Liver (tissue), 9 donors: ENCODE measurements around the gene APOBEC3A. TPM values are rescaled to one million over a fixed set of nuclear protein-coding genes. Genes with fewer than 3 reads are reported as not detected.

ENCODE experiments used
- DNase-seq: peaks from one replicate; pipeline ENCODE4 v3.0.0-alpha.2; 2017; ENCODE audit warnings: low spot score
- H3K27ac ChIP-seq, 2 donors: one replicate each; pipeline ENCODE4 v1.7.0; 2013; ENCODE audit warnings: inconsistent platforms in 2 of 2, low read length in 2 of 2, control low read depth in 1 of 2, low read depth in 1 of 2, mild to moderate bottlenecking in 1 of 2
- H3K27me3 ChIP-seq, 4 donors: one replicate each; pipeline versions ENCODE4 v1.6.1 to v1.7.0; 2013; ENCODE audit warnings: low read length in 3 of 4, inconsistent platforms in 1 of 4, mild to moderate bottlenecking in 1 of 4, moderate library complexity in 1 of 4; ENCODE audit not compliant: control insufficient read depth in 4 of 4, insufficient read depth in 4 of 4
- H3K36me3 ChIP-seq, 4 donors: one replicate each; pipeline versions ENCODE4 v1.6.1 to v1.7.0; 2013; ENCODE audit warnings: low read length in 3 of 4, mild to moderate bottlenecking in 3 of 4, low read depth in 1 of 4, moderate library complexity in 1 of 4; ENCODE audit not compliant: control insufficient read depth in 4 of 4, insufficient read depth in 3 of 4
- H3K4me1 ChIP-seq, 4 donors: one replicate each; pipeline versions ENCODE4 v1.6.1 to v1.7.0; 2013; ENCODE audit warnings: low read length in 3 of 4, mild to moderate bottlenecking in 3 of 4, moderate library complexity in 1 of 4; ENCODE audit not compliant: control insufficient read depth in 4 of 4, insufficient read depth in 4 of 4
- H3K4me3 ChIP-seq, 3 donors: one replicate each; pipeline versions ENCODE4 v1.6.1 to v1.7.0; 2013; ENCODE audit warnings: low read length in 3 of 3, control low read depth in 1 of 3, low read depth in 1 of 3, mild to moderate bottlenecking in 1 of 3
- H3K9ac ChIP-seq, 2 donors: one replicate each; pipeline ENCODE4 v1.7.0; 2013; ENCODE audit warnings: low read length in 2 of 2, mild to moderate bottlenecking in 2 of 2, moderate library complexity in 2 of 2, control low read depth in 1 of 2, low read depth in 1 of 2
- H3K9me3 ChIP-seq, 4 donors: one replicate each; pipeline versions ENCODE4 v1.6.1 to v1.7.0; 2013; ENCODE audit warnings: low read length in 3 of 4; ENCODE audit not compliant: control insufficient read depth in 4 of 4
- EGR1 ChIP-seq, 2 donors: IDR thresholded peaks; 2 replicates each; pipeline ENCODE4 v1.6.1; 2016 to 2018; ENCODE audit warnings: antibody characterized with exemption in 2 of 2, low read depth in 2 of 2
- GABPA ChIP-seq, 2 donors: IDR thresholded peaks in 1 of 2; conservative IDR thresholded peaks in 1 of 2; 2 replicates each; pipeline ENCODE4 v1.6.1; 2016; ENCODE audit warnings: antibody characterized with exemption in 2 of 2, mild to moderate bottlenecking in 1 of 2, moderate library complexity in 1 of 2
- HNF4A ChIP-seq, 2 donors: conservative IDR thresholded peaks; 2 replicates each; pipeline ENCODE4 v1.6.1; 2016; ENCODE audit warnings: antibody characterized with exemption in 2 of 2, mild to moderate bottlenecking in 2 of 2
- HNF4G ChIP-seq: IDR thresholded peaks from 2 replicates; pipeline ENCODE4 v1.6.1; 2016; ENCODE audit warnings: antibody characterized with exemption
- JUND ChIP-seq, 2 donors: IDR thresholded peaks; 2 replicates each; pipeline ENCODE4 v1.6.1; 2016; ENCODE audit warnings: antibody characterized with exemption in 2 of 2
- NR2F2 ChIP-seq: IDR thresholded peaks from 2 replicates; pipeline ENCODE4 v1.6.1; 2016; ENCODE audit warnings: antibody characterized with exemption
- RAD21 ChIP-seq, 2 donors: IDR thresholded peaks; 2 replicates each; pipeline ENCODE4 v1.6.1; 2016; ENCODE audit warnings: antibody characterized with exemption in 2 of 2, mild to moderate bottlenecking in 2 of 2
- REST ChIP-seq: IDR thresholded peaks from 2 replicates; pipeline ENCODE4 v1.6.1; 2016; ENCODE audit warnings: antibody characterized with exemption, mild to moderate bottlenecking
- SP1 ChIP-seq: IDR thresholded peaks from 2 replicates; pipeline ENCODE4 v1.6.1; 2018; ENCODE audit warnings: antibody characterized with exemption, mild to moderate bottlenecking
- TAF1 ChIP-seq: conservative IDR thresholded peaks from 2 replicates; pipeline ENCODE4 v1.6.1; 2016; ENCODE audit warnings: antibody characterized with exemption, mild to moderate bottlenecking
- YY1 ChIP-seq: IDR thresholded peaks from 2 replicates; pipeline ENCODE4 v1.6.1; 2016; ENCODE audit warnings: antibody characterized with exemption, mild to moderate bottlenecking
- WGBS: extraction: QIAGEN DNeasy Blood & Tissue Kit; methylation state at CpG from one replicate; pipeline ENCODE4 v1.1.7; 2013; 5-methylcytosine and 5-hydroxymethylcytosine counted together
- polyA plus RNA-seq, 2 donors: library from polyadenylated mRNA; stranded (reverse) in 1 of 2; unstranded in 1 of 2; fragments of 200-250 nt in 1 of 2; fragments of >200 nt in 1 of 2; fragmentation: Nextera tagmentation in 1 of 2; extraction: Ambion mirVana in 1 of 2; gene quantifications; one replicate each; pipeline versions ENCODE4 v1.2.1 to v1.2.3, GENCODE V29; 2013 to 2015
- total RNA-seq, 2 donors: library from RNA; depleted of rRNA; stranded (reverse); fragments of >200 nt; gene quantifications; one replicate each; pipeline ENCODE4 v1.2.3, GENCODE V29; 2014
- TF ChIP-seq, protein P1 (sequence below): IDR thresholded peaks from 2 replicates; pipeline ENCODE4 v1.6.1; 2016; ENCODE audit warnings: antibody characterized with exemption
- TF ChIP-seq, protein P2 (sequence below): IDR thresholded peaks from 2 replicates; pipeline ENCODE4 v1.6.1; 2016; ENCODE audit warnings: antibody characterized with exemption
- TF ChIP-seq, protein P3 (sequence below): fragments of 150-350 bp; IDR thresholded peaks from 2 replicates; pipeline ENCODE4 v1.5.1; 2017; ENCODE audit warnings: improper control_type of control experiment, low read depth, low read length; ENCODE audit not compliant: missing input control
- donor health status: healthy.
- donor health status: healthy.
- donor health status: healthy.
- donor health status: healthy.
- donor health status: healthy.

The APOBEC3A gene
- total and polyA plus RNA-seq, 4 donors = 0.26 to 8.7 (median 4.6) TPM

DNA sequence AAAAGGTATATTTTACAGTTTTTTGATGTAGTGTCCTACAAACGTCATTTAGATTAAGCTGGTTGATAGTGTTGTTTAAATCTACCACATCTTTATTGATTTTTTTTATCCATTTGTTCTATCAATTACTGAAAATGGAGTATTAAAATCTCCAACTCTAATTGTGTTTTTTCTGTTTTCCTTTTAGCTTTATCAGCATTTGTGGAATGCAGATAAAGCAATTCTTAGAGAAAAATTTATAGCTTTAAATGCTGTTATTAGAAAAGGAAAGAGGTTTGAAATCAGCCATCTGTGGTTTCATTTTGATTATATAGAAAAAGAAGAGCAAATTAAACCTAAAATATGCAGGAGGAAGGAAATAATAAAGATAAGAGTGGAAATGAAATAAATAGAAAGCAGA lies 46.0 kb upstream of the APOBEC3A start (continued):
- TF ChIP-seq, protein P1, sequence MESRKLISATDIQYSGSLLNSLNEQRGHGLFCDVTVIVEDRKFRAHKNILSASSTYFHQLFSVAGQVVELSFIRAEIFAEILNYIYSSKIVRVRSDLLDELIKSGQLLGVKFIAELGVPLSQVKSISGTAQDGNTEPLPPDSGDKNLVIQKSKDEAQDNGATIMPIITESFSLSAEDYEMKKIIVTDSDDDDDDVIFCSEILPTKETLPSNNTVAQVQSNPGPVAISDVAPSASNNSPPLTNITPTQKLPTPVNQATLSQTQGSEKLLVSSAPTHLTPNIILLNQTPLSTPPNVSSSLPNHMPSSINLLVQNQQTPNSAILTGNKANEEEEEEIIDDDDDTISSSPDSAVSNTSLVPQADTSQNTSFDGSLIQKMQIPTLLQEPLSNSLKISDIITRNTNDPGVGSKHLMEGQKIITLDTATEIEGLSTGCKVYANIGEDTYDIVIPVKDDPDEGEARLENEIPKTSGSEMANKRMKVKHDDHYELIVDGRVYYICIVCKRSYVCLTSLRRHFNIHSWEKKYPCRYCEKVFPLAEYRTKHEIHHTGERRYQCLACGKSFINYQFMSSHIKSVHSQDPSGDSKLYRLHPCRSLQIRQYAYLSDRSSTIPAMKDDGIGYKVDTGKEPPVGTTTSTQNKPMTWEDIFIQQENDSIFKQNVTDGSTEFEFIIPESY = no peak

DNA sequence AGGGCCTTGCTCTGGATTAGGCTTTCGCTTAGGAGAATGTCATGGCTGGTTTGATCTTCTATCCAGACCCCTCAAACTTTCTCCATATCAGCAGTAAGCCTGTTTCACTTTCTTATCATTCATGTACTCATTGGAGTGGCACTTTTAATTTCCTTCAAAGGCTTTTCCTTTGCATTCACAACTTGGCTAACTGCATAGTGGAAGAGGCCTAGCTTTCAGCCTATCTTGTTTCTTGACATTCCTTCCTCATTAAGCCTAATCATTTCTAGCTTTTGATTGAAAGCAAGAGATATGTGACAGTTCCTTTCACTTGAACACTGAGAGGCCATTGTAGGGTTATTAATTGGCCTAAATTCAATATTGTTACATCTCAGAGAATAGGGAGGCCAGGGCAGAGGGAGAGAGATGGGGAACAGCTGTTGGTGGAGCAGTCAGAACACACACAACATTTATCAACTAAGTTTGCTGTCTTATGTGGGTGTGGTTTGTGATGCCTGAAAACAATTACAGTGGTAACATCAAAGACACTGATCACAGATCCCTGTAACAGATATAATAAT lies 37.7 kb upstream of the APOBEC3A start:
- no peaks in the 10 kb centered on the region for H3K36me3 ChIP-seq
- H3K4me3 ChIP-seq = no peak overlapping the region
- peaks cover 0 to 2% (median 0%) of the 10 kb centered on the region in 4 donors for H3K27me3 ChIP-seq
- H3K4me1 ChIP-seq = peaks cover 7 to 15% (median 14%) of the 10 kb centered on the region in 4 donors
- 99% methylated on average over 1 of the region's 1 CpG for WGBS
- no peak overlapping the region for H3K27ac ChIP-seq
- no peak for DNase-seq
- no peak overlapping the region for H3K9ac ChIP-seq
- no peaks in the 10 kb centered on the region for H3K9me3 ChIP-seq
- no peak for TF ChIP-seq HNF4G
- TF ChIP-seq RAD21 (IDR thresholded peaks at IDR 0.05) = no peak
- TF ChIP-seq GABPA (IDR thresholded peaks at IDR 0.05 in 1 of 2, conservative IDR thresholded peaks at IDR 0.05 in 1 of 2) = no peak
- TF ChIP-seq TAF1 = no peak
- TF ChIP-seq EGR1 (IDR thresholded peaks at IDR 0.05; ENCODE audit: low read depth in 2 of 2) = no peak
- no peak for TF ChIP-seq SP1
- TF ChIP-seq, protein P2, sequence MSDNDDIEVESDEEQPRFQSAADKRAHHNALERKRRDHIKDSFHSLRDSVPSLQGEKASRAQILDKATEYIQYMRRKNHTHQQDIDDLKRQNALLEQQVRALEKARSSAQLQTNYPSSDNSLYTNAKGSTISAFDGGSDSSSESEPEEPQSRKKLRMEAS = no peak

DNA sequence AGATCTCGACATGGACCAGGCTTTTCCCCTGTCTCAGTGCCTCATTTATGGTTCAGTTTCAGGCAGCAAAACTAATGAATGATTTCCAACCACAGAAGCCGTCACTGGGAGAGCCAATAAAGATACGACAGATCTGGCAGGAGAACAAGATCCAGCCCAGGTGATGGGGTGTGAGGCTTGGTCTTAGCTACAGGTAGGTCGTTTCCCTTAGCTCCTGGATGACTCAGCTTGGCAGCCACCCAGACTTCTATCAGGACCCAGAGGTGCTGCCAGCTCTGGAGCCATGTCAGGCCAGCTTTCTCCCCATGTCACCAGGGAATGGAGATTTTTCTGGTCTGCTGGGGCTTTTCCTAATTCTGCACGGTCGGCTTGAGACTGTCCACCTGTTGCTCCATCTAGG lies 36.3 kb upstream of the APOBEC3A start:
- 65% methylated on average over 6 of the region's 6 CpGs for WGBS
- Histone ChIP-seq H3K27me3 (peaks cover 0 to 2% (median 0%) of the 10 kb centered on the region in 4 donors), H3K36me3 (no peaks in the 10 kb centered on the region), H3K9me3 (no peaks in the 10 kb centered on the region), H3K27ac (no peak overlapping the region), H3K4me3 (no peak overlapping the region), H3K4me1 (peaks cover 7 to 17% (median 16%) of the 10 kb centered on the region in 4 donors), H3K9ac (no peak overlapping the region)
- no peak for DNase-seq
- TF ChIP-seq RAD21 (IDR thresholded peaks at IDR 0.05) = no peak

- Histone ChIP-seq H3K27ac (no peak overlapping the region), H3K9me3 (no peaks in the 10 kb centered on the region), H3K4me3 (no peak overlapping the region), H3K36me3 (no peaks in the 10 kb centered on the region), H3K9ac (no peak overlapping the region), H3K27me3 (peaks cover 0 to 2% (median 0%) of the 10 kb centered on the region in 4 donors), H3K4me1 (peaks cover 7 to 17% (median 16%) of the 10 kb centered on the region in 4 donors)
- no peak for DNase-seq
- no peak for TF ChIP-seq RAD21 (IDR thresholded peaks at IDR 0.05)
- no peak for TF ChIP-seq HNF4A (conservative IDR thresholded peaks at IDR 0.05)
- TF ChIP-seq, protein P3, sequence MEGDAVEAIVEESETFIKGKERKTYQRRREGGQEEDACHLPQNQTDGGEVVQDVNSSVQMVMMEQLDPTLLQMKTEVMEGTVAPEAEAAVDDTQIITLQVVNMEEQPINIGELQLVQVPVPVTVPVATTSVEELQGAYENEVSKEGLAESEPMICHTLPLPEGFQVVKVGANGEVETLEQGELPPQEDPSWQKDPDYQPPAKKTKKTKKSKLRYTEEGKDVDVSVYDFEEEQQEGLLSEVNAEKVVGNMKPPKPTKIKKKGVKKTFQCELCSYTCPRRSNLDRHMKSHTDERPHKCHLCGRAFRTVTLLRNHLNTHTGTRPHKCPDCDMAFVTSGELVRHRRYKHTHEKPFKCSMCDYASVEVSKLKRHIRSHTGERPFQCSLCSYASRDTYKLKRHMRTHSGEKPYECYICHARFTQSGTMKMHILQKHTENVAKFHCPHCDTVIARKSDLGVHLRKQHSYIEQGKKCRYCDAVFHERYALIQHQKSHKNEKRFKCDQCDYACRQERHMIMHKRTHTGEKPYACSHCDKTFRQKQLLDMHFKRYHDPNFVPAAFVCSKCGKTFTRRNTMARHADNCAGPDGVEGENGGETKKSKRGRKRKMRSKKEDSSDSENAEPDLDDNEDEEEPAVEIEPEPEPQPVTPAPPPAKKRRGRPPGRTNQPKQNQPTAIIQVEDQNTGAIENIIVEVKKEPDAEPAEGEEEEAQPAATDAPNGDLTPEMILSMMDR = no peak
- TF ChIP-seq REST = no peak
- TF ChIP-seq, protein P2 = no peak
- no peak for TF ChIP-seq NR2F2
- no peak for TF ChIP-seq YY1
- TF ChIP-seq EGR1 (IDR thresholded peaks at IDR 0.05; ENCODE audit: low read depth in 2 of 2) = no peak
- TF ChIP-seq JUND (IDR thresholded peaks at IDR 0.05) = no peak
- 60% methylated on average over 4 of the region's 4 CpGs for whole genome bisulfite sequencing
These were observed 35.6 kb upstream of the APOBEC3A start for GRCh38 chr22:38921806-38922205.
